ENCODE data around the gene PELO.

DNA sequence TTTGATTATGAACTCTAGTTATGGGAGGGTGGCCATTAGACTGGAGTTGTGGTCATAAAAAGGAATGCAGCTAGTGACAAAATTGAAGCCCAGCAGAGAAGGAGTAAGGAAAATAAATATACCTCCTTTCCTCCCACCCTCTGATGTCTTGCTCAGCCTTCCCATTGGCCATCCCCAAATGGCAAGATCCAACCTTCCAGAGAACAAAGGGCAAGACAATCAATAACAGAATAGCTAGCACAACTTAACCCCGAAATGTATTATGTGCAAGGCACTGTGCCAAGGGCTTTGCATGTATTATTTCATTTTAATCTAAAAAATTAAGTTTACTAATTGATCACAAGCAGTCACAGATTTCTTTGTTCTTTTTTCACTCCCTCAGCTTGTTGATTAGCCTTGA lies 3.6 kb downstream of the PELO start:
- TF ChIP-seq, protein P1, sequence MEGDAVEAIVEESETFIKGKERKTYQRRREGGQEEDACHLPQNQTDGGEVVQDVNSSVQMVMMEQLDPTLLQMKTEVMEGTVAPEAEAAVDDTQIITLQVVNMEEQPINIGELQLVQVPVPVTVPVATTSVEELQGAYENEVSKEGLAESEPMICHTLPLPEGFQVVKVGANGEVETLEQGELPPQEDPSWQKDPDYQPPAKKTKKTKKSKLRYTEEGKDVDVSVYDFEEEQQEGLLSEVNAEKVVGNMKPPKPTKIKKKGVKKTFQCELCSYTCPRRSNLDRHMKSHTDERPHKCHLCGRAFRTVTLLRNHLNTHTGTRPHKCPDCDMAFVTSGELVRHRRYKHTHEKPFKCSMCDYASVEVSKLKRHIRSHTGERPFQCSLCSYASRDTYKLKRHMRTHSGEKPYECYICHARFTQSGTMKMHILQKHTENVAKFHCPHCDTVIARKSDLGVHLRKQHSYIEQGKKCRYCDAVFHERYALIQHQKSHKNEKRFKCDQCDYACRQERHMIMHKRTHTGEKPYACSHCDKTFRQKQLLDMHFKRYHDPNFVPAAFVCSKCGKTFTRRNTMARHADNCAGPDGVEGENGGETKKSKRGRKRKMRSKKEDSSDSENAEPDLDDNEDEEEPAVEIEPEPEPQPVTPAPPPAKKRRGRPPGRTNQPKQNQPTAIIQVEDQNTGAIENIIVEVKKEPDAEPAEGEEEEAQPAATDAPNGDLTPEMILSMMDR (IDR thresholded peaks at IDR 0.05; ENCODE audit: borderline replicate concordance, extremely low read depth, low read length, poor library complexity, severe bottlenecking): no peak
- no peak for TF ChIP-seq EZH2 (IDR thresholded peaks at IDR 0.05; ENCODE audit: borderline replicate concordance, low read depth, low read length, severe bottlenecking)
